A673 (cell line): Measurements from ENCODE around the gene SKI. TPM values are rescaled to one million over a fixed set of nuclear protein-coding genes. Genes with fewer than 3 reads are reported as not detected.

ENCODE experiments used
- BruUV-seq: library from RNA; stranded (reverse); fragments of 400-500 nt; replicated peaks from 2 replicates; lab custom pipeline; 2021; lab: Mats Ljungman, UMichigan
- CTCF ChIA-PET: fragments of 300-600 bp; sonication (Branson Sonifier 250); formaldehyde crosslinking; loops from one replicate; lab custom pipeline; 2022; ENCODE audit warnings: antibody characterized with exemption; lab: Charles Lee
- POLR2A ChIA-PET: fragments of 300-600 bp; sonication (Branson Sonifier 250); formaldehyde crosslinking; loops from one replicate; lab custom pipeline; 2022; ENCODE audit warnings: antibody characterized with exemption; ENCODE audit not compliant: low non-redundant PET; lab: Charles Lee
- DNase-seq: peaks from one replicate; pipeline ENCODE4 v3.0.0-alpha.2; 2015; ENCODE audit warnings: low spot score
- H3K27ac ChIP-seq: fragments of 200-600 bp; sonication (generic); 2 replicates; pipeline ENCODE4 v1.5.1; 2016; ENCODE audit warnings: mixed run types, low read depth, mild to moderate bottlenecking, mixed read lengths, antibody characterized with exemption, low read length; ENCODE audit not compliant: poor library complexity, severe bottlenecking
- H3K27me3 ChIP-seq: fragments of 200-600 bp; sonication (generic); replicated peaks from 2 replicates; pipeline ENCODE4 v1.6.1; 2017; ENCODE audit warnings: mixed run types, low read depth, mild to moderate bottlenecking, mixed read lengths, antibody characterized with exemption, low read length; ENCODE audit not compliant: insufficient read depth, poor library complexity
- H3K36me3 ChIP-seq: fragments of 200-600 bp; sonication (generic); 2 replicates; pipeline ENCODE4 v1.6.1; 2016; ENCODE audit warnings: mixed run types, mild to moderate bottlenecking, mixed read lengths, antibody characterized with exemption, low read length; ENCODE audit not compliant: insufficient read depth, poor library complexity, severe bottlenecking
- H3K4me1 ChIP-seq: fragments of 200-600 bp; sonication (generic); 2 replicates; pipeline ENCODE4 v1.6.1; 2017; ENCODE audit warnings: mixed run types, mild to moderate bottlenecking, mixed read lengths, antibody characterized with exemption, low read length; ENCODE audit not compliant: insufficient read depth, poor library complexity, severe bottlenecking
- H3K4me3 ChIP-seq: fragments of 200-600 bp; sonication (generic); 2 replicates; pipeline ENCODE4 v1.5.1; 2016; ENCODE audit warnings: low read depth, mixed run types, mild to moderate bottlenecking, mixed read lengths, low read length; ENCODE audit not compliant: poor library complexity, severe bottlenecking
- H3K9me3 ChIP-seq: fragments of 200-600 bp; sonication (generic); 2 replicates; pipeline ENCODE4 v1.6.1; 2016; ENCODE audit warnings: mixed run types, low read depth, mild to moderate bottlenecking, mixed read lengths, antibody characterized with exemption, low read length; ENCODE audit not compliant: poor library complexity, severe bottlenecking
- CTCF ChIP-seq: fragments of 300-800, 200-600 bp; sonication (generic); conservative IDR thresholded peaks from 2 replicates; pipeline ENCODE4 v1.5.1; 2017; ENCODE audit warnings: low read depth, mild to moderate bottlenecking, antibody characterized with exemption, low read length, moderate library complexity, mixed read lengths
- EZH2 ChIP-seq: fragments of 200-600 bp; sonication (generic); IDR thresholded peaks from 2 replicates; pipeline ENCODE4 v1.6.1; 2017; ENCODE audit warnings: borderline replicate concordance, low read depth, mild to moderate bottlenecking, mixed read lengths, antibody characterized with exemption, low read length; ENCODE audit not compliant: poor library complexity, severe bottlenecking
- intact Hi-C: fragments of 100-400 bp; cut with micrococcal nuclease; formaldehyde crosslinking; loops from one replicate; pipeline ENCODE4 v1.10.0; 2022; ENCODE audit not compliant: unreplicated experiment
- total RNA-seq: library from RNA; stranded (reverse); gene quantifications from 2 replicates; pipeline ENCODE4 v1.2.3, GENCODE V29; 2021

The SKI gene
- total RNA-seq, 1 experiment from 2014 or later, result 88.1 TPM

GRCh38 chr1:2356911-2357845, 129.1 kb downstream of the SKI start:
- Histone ChIP-seq H3K27me3 (no peaks in the 10 kb centered on the region), H3K4me1 (no peaks in the 10 kb centered on the region), H3K4me3 (no peak overlapping the region), H3K27ac (no peak overlapping the region), H3K36me3 (no peaks in the 10 kb centered on the region), H3K9me3 (no peaks in the 10 kb centered on the region)
- DNase-seq, result no peak
- TF ChIP-seq CTCF, result no peak
- no peak for TF ChIP-seq EZH2
- ChIA-PET POLR2A (no interaction called here), CTCF (no interaction called here)
- intact Hi-C loops, result no loop called here
- BruUV-seq, result no TSS peak

GRCh38 chr1:2358072-2358471, 130.0 kb downstream of the SKI start:
- ChIA-PET CTCF (no interaction called here), POLR2A (no interaction called here)
- Histone ChIP-seq H3K27me3 (no peaks in the 10 kb centered on the region), H3K4me3 (no peak overlapping the region), H3K4me1 (no peaks in the 10 kb centered on the region), H3K9me3 (no peaks in the 10 kb centered on the region), H3K27ac (no peak overlapping the region), H3K36me3 (no peaks in the 10 kb centered on the region)
- intact Hi-C loops, result no loop called here
- no TSS peak for BruUV-seq
- TF ChIP-seq EZH2 (no peak), CTCF (no peak)
- no peak for DNase-seq

- no TSS peak for BruUV-seq
- H3K4me3 ChIP-seq, result no peak overlapping the region
- no peak for DNase-seq
- intact Hi-C loops, result no loop called here
- CTCF ChIA-PET, result no interaction called here
- POLR2A ChIA-PET, result no interaction called here
- H3K27me3 ChIP-seq, result no peaks in the 10 kb centered on the region
- no peaks in the 10 kb centered on the region for H3K4me1 ChIP-seq
- TF ChIP-seq EZH2, result no peak
- TF ChIP-seq CTCF, result no peak
- no peaks in the 10 kb centered on the region for H3K36me3 ChIP-seq
- H3K9me3 ChIP-seq, result peaks cover 2% of the 10 kb centered on the region
- H3K27ac ChIP-seq, result no peak overlapping the region
Observed at GRCh38 chr1:2358651-2359640, 130.8 kb downstream of the SKI start.

Other genes with a start within 250 kb of the SKI start
- gene CFAP74, start 224.5 kb upstream of the SKI start, total RNA-seq, result not detected in 2 replicates
- not detected in 2 replicates for gene GABRD, start 209.0 kb upstream of the SKI start, total RNA-seq
- gene PRKCZ, start 177.9 kb upstream of the SKI start, total RNA-seq, result 1.9 and 3.2 TPM in 2 replicates
- 114 and 119 TPM in 2 replicates for gene FAAP20, start 33.5 kb upstream of the SKI start, total RNA-seq
- gene MORN1, start 163.2 kb downstream of the SKI start, total RNA-seq, result 24.7 and 29.8 TPM in 2 replicates
- 152 and 154 TPM in 2 replicates for gene RER1, start 163.5 kb downstream of the SKI start, total RNA-seq
- 27.6 and 28.0 TPM in 2 replicates for gene PEX10, start 184.2 kb downstream of the SKI start, total RNA-seq
- gene PLCH2, start 248.0 kb downstream of the SKI start, total RNA-seq, result 0.13 TPM in 1 of 2 replicates, not detected in the other